Colonic mucosa (tissue), 4 donors: ENCODE results near the gene ZNF541. TPM values are rescaled to one million over a fixed set of nuclear protein-coding genes. Genes with fewer than 3 reads are reported as not detected.
"Not testable (repeated sequence)": the region's sequence is repeated elsewhere in the genome, so short reads cannot be mapped to it uniquely, and the experiment has no call there.

Experiments used
- DNase-seq: peaks from one replicate; pipeline ENCODE4 v3.0.0-alpha.2; 2020
- H3K27ac ChIP-seq: fragments of 200-600 bp; one replicate; pipeline ENCODE4 v1.8.0; 2021
- H3K27me3 ChIP-seq: fragments of 200-600 bp; one replicate; pipeline ENCODE4 v1.8.0; 2021
- H3K36me3 ChIP-seq: fragments of 200-600 bp; one replicate; pipeline ENCODE4 v1.8.0; 2021
- H3K4me1 ChIP-seq: fragments of 200-600 bp; one replicate; pipeline ENCODE4 v1.8.0; 2021; ENCODE audit warnings: mild to moderate bottlenecking
- H3K4me3 ChIP-seq: fragments of 200-600 bp; one replicate; pipeline ENCODE4 v1.8.0; 2021
- H3K9ac ChIP-seq, 2 donors: one replicate each; pipeline ENCODE4 v1.7.0; 2013; ENCODE audit warnings: control low read depth in 2 of 2, low read depth in 2 of 2, low read length in 2 of 2
- H3K9me3 ChIP-seq: fragments of 200-600 bp; one replicate; pipeline ENCODE4 v1.8.0; 2021
- CTCF ChIP-seq: fragments of 200-600 bp; IDR thresholded peaks from one replicate; pipeline ENCODE4 v1.8.0; 2022; ENCODE audit warnings: antibody characterized with exemption, mild to moderate bottlenecking
- intact Hi-C: fragments of 100-400 bp; cut with DNase I; formaldehyde crosslinking; loops from one replicate; pipeline ENCODE4 v1.14.1; 2022
- total RNA-seq, 2 donors: library from RNA; stranded (reverse); fragmentation: NEBNext Ultra II Directional in 1 of 2; extraction: Animal tissue kit (Norgen Biotek cat#: 25700) in 1 of 2; gene quantifications; one replicate each; pipeline ENCODE4 v1.2.1, GENCODE V29; 2021
- donor health status: healthy.
- donor health status: DM: no; HTN: no; CAD: no.
- donor health status: DM: no; HTN: no; CAD: no.

The ZNF541 gene
- total RNA-seq, 2 donors from 2014 or later: 0.10 to 0.21 TPM

- H3K27me3 ChIP-seq: no peaks in the 10 kb centered on the region
- DNase-seq: no peak
- no peak overlapping the region for H3K27ac ChIP-seq
- no peak overlapping the region for H3K4me3 ChIP-seq
- H3K36me3 ChIP-seq: no peaks in the 10 kb centered on the region
- TF ChIP-seq CTCF: no peak
- intact Hi-C loops: no loop called here
- peaks cover 4% of the 10 kb centered on the region for H3K4me1 ChIP-seq
- H3K9ac ChIP-seq: no peak overlapping the region
- H3K9me3 ChIP-seq: no peaks in the 10 kb centered on the region
These were observed 23.0 kb upstream of the ZNF541 start for GRCh38 chr19:47595944-47596343.

- Histone ChIP-seq H3K4me1 (no peaks in the 10 kb centered on the region), H3K36me3 (no peaks in the 10 kb centered on the region), H3K9me3 (no peaks in the 10 kb centered on the region), H3K4me3 (no peak overlapping the region), H3K27ac (no peak overlapping the region), H3K9ac (no peak overlapping the region), H3K27me3 (no peaks in the 10 kb centered on the region)
- intact Hi-C loops: no loop called here
- DNase-seq: no peak
- TF ChIP-seq CTCF: no peak
These were observed 20.9 kb upstream of the ZNF541 start for GRCh38 chr19:47593860-47594259.

- H3K27me3 ChIP-seq: no peaks in the 10 kb centered on the region
- no peaks in the 10 kb centered on the region for H3K9me3 ChIP-seq
- no peak for TF ChIP-seq CTCF
- no peak for DNase-seq
- H3K36me3 ChIP-seq: no peaks in the 10 kb centered on the region
- H3K27ac ChIP-seq: no peak overlapping the region
- no peak overlapping the region for H3K9ac ChIP-seq
- no peak overlapping the region for H3K4me3 ChIP-seq
- intact Hi-C loops: no loop called here
- no peaks in the 10 kb centered on the region for H3K4me1 ChIP-seq
These were observed 16.9 kb upstream of the ZNF541 start for GRCh38 chr19:47589824-47590223.

- intact Hi-C loops: no loop called here
- Histone ChIP-seq H3K27me3 (no peaks in the 10 kb centered on the region), H3K9me3 (no peaks in the 10 kb centered on the region), H3K4me3 (no peak overlapping the region), H3K9ac (no peak overlapping the region), H3K36me3 (no peaks in the 10 kb centered on the region), H3K4me1 (no peaks in the 10 kb centered on the region), H3K27ac (no peak overlapping the region)
- no peak for DNase-seq
- no peak for TF ChIP-seq CTCF
These were observed 14.3 kb upstream of the ZNF541 start for GRCh38 chr19:47587295-47587694.

- H3K9ac ChIP-seq, DNase-seq, H3K27ac ChIP-seq, H3K27me3 ChIP-seq, H3K4me1 ChIP-seq, intact Hi-C loops, H3K36me3 ChIP-seq, H3K9me3 ChIP-seq, H3K4me3 ChIP-seq: not testable (repeated sequence)
These were observed 10.2 kb upstream of the ZNF541 start for GRCh38 chr19:47583161-47583560.

- H3K4me1 ChIP-seq: no peaks in the 10 kb centered on the region
- H3K9me3 ChIP-seq: no peaks in the 10 kb centered on the region
- TF ChIP-seq CTCF: no peak
- H3K4me3 ChIP-seq: no peak overlapping the region
- no peaks in the 10 kb centered on the region for H3K27me3 ChIP-seq
- H3K9ac ChIP-seq: no peak overlapping the region
- intact Hi-C loops: no loop called here
- no peak overlapping the region for H3K27ac ChIP-seq
- DNase-seq: no peak
- no peaks in the 10 kb centered on the region for H3K36me3 ChIP-seq
These were observed 9.5 kb upstream of the ZNF541 start for GRCh38 chr19:47582320-47582909.
